CD4-positive, CD25-positive, alpha-beta regulatory T cell (primary cell): ENCODE measurements around the gene ATRNL1. TPM values are rescaled to one million over a fixed set of nuclear protein-coding genes. Genes with fewer than 3 reads are reported as not detected.
"Not testable (repeated sequence)": the region's sequence is repeated elsewhere in the genome, so short reads cannot be mapped to it uniquely, and the experiment has no call there.

Source experiments
- ATAC-seq, 2 donors: fragments of 150-1000 bp; cut with Tn5 transposase; one replicate each; pipeline ENCODE4 v1.10.0; 2021; ENCODE audit warnings: low read depth in 2 of 2, moderate number of reproducible peaks in 2 of 2, moderate library complexity in 1 of 2
- DNase-seq, 3 donors: peaks; one replicate each; pipeline versions ENCODE4 v3.0.0 to v3.0.0-alpha.2; 2012 to 2022; ENCODE audit warnings: mixed read lengths in 1 of 3
- H3K27ac ChIP-seq: one replicate; pipeline ENCODE4 v1.7.0; 2013; ENCODE audit warnings: mild to moderate bottlenecking, low read length; ENCODE audit not compliant: insufficient read depth, poor library complexity, severe bottlenecking
- H3K27me3 ChIP-seq: one replicate; pipeline ENCODE4 v1.7.0; 2013; ENCODE audit warnings: low read length; ENCODE audit not compliant: control insufficient read depth, insufficient read depth
- H3K36me3 ChIP-seq: one replicate; pipeline ENCODE4 v1.7.0; 2013; ENCODE audit warnings: mild to moderate bottlenecking, low read length, moderate library complexity; ENCODE audit not compliant: control insufficient read depth, insufficient read depth
- H3K4me1 ChIP-seq: 2 replicates; pipeline ENCODE4 v1.7.0; 2013; ENCODE audit warnings: mild to moderate bottlenecking, low read length; ENCODE audit not compliant: insufficient read depth, control insufficient read depth, poor library complexity, severe bottlenecking
- H3K4me3 ChIP-seq: one replicate; pipeline ENCODE4 v1.7.0; 2013; ENCODE audit warnings: low read depth, mild to moderate bottlenecking, low read length, moderate library complexity
- H3K9me3 ChIP-seq, 2 experiments: 1 replicate in 1 of 2; 2 replicates in 1 of 2; pipeline ENCODE4 v1.7.0; 2013; ENCODE audit warnings: low read length in 2 of 2, mild to moderate bottlenecking in 1 of 2, moderate library complexity in 1 of 2; ENCODE audit not compliant: control insufficient read depth in 2 of 2
- H3K27ac Mint-ChIP-seq, 3 donors: one replicate each; pipeline ENCODE4 v1.8.0; 2020 to 2022; ENCODE audit warnings: mild to moderate bottlenecking in 3 of 3, mixed read lengths in 3 of 3, moderate library complexity in 2 of 3
- H3K27me3 Mint-ChIP-seq: one replicate; pipeline ENCODE4 v1.8.0; 2022; ENCODE audit warnings: mild to moderate bottlenecking, mixed read lengths
- H3K36me3 Mint-ChIP-seq: one replicate; pipeline ENCODE4 v1.8.0; 2020; ENCODE audit warnings: mixed read lengths
- H3K4me1 Mint-ChIP-seq, 4 donors: one replicate each; pipeline ENCODE4 v1.8.0; 2020 to 2022; ENCODE audit warnings: mixed read lengths in 4 of 4, mild to moderate bottlenecking in 1 of 4
- H3K4me3 Mint-ChIP-seq, 4 donors: one replicate each; pipeline ENCODE4 v1.8.0; 2020 to 2022; ENCODE audit warnings: mild to moderate bottlenecking in 4 of 4, mixed read lengths in 4 of 4, moderate library complexity in 3 of 4
- H3K9me3 Mint-ChIP-seq, 7 donors: one replicate each; pipeline ENCODE4 v1.8.0; 2020 to 2022; ENCODE audit warnings: mixed read lengths in 7 of 7, mild to moderate bottlenecking in 3 of 7, moderate library complexity in 2 of 7
- polyA plus RNA-seq, 4 donors: library from polyadenylated mRNA; unstranded; fragments of 300-500 nt; fragmentation: Illumina TruSeq; gene quantifications; one replicate each; pipeline ENCODE4 v1.2.3, GENCODE V29; 2021
- total RNA-seq: library from RNA; stranded (reverse); gene quantifications from one replicate; pipeline ENCODE4 v1.2.3, GENCODE V29; 2022

ATRNL1 gene
- total and polyA plus RNA-seq, 5 donors from 2014 or later, result not detected

- no peak overlapping the region for H3K27ac Mint-ChIP-seq
- peaks cover 0 to 5% (median 0%) of the 10 kb centered on the region in 7 donors for H3K9me3 Mint-ChIP-seq
- no peaks in the 10 kb centered on the region for H3K36me3 Mint-ChIP-seq
- no peaks in the 10 kb centered on the region for H3K27me3 ChIP-seq
- no peaks in the 10 kb centered on the region for H3K27me3 Mint-ChIP-seq
- ATAC-seq (no peak), DNase-seq (no peak)
- no peak overlapping the region for H3K4me3 Mint-ChIP-seq
- H3K9me3 ChIP-seq, result no peaks in the 10 kb centered on the region
- no peak overlapping the region for H3K27ac ChIP-seq
- H3K36me3 ChIP-seq, result no peaks in the 10 kb centered on the region
- H3K4me1 ChIP-seq, result no peaks in the 10 kb centered on the region
- no peaks in the 10 kb centered on the region for H3K4me1 Mint-ChIP-seq
- H3K4me3 ChIP-seq, result no peak overlapping the region
Measured at GRCh38 chr10:115219203-115219602, 126.0 kb downstream of the ATRNL1 start.

DNA sequence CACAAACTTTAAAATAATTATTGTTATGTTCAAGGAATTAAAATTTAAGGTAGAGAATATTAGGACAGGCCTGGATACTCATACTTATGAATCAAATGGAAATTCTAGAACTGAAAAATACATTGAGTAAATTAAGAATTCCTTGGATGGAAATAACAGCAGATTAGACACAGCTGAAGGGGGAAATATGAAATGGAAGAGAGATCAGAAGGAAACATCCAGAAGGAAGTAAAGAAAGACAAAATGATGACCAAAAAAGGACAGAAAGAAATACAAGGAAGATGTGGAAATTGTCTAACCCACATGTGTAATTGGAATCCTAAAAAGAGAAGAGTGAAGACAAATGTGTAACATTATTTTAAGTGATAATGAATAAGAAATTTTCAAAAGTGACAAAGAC, 128.9 kb downstream of the ATRNL1 start:
- Mint-ChIP-seq H3K9me3 (peaks cover 0 to 5% (median 0%) of the 10 kb centered on the region in 7 donors), H3K27ac (peak overlapping the region in 1 of 3 donors; percentile 43), H3K4me1 (no peaks in the 10 kb centered on the region), H3K27me3 (no peaks in the 10 kb centered on the region), H3K36me3 (no peaks in the 10 kb centered on the region), H3K4me3 (no peak overlapping the region)
- H3K27me3 ChIP-seq, result no peaks in the 10 kb centered on the region
- ATAC-seq, result no peak
- DNase-seq, result no peak
- H3K4me3 ChIP-seq, result no peak overlapping the region
- H3K36me3 ChIP-seq, result no peaks in the 10 kb centered on the region
- H3K4me1 ChIP-seq, result no peaks in the 10 kb centered on the region
- no peak overlapping the region for H3K27ac ChIP-seq
- H3K9me3 ChIP-seq, result no peaks in the 10 kb centered on the region

GRCh38 chr10:115239761-115240160, 146.6 kb downstream of the ATRNL1 start:
- H3K4me1 ChIP-seq, result no peaks in the 10 kb centered on the region
- peak overlapping the region in 1 of 3 donors; percentile 71 for H3K27ac Mint-ChIP-seq
- H3K9me3 Mint-ChIP-seq, result peaks cover 0 to 3% (median 0%) of the 10 kb centered on the region in 7 donors
- H3K27me3 ChIP-seq, result no peaks in the 10 kb centered on the region
- H3K27me3 Mint-ChIP-seq, result no peaks in the 10 kb centered on the region
- no peak overlapping the region for H3K4me3 Mint-ChIP-seq
- H3K4me3 ChIP-seq, result no peak overlapping the region
- no peaks in the 10 kb centered on the region for H3K4me1 Mint-ChIP-seq
- DNase-seq (no peak), ATAC-seq (no peak)
- H3K9me3 ChIP-seq, result no peaks in the 10 kb centered on the region
- H3K36me3 Mint-ChIP-seq, result no peaks in the 10 kb centered on the region
- no peak overlapping the region for H3K27ac ChIP-seq
- no peaks in the 10 kb centered on the region for H3K36me3 ChIP-seq

GRCh38 chr10:115250784-115251183, 157.6 kb downstream of the ATRNL1 start:
- Mint-ChIP-seq H3K27ac (no peak overlapping the region), H3K36me3 (no peaks in the 10 kb centered on the region), H3K9me3 (peaks cover 0 to 11% (median 4%) of the 10 kb centered on the region in 7 donors), H3K27me3 (peaks cover 4% of the 10 kb centered on the region), H3K4me1 (no peaks in the 10 kb centered on the region), H3K4me3 (no peak overlapping the region)
- Histone ChIP-seq H3K36me3 (no peaks in the 10 kb centered on the region), H3K4me3 (no peak overlapping the region), H3K27ac (no peak overlapping the region), H3K27me3 (no peaks in the 10 kb centered on the region), H3K4me1 (no peaks in the 10 kb centered on the region), H3K9me3 (no peaks in the 10 kb centered on the region)
- DNase-seq (no peak), ATAC-seq (no peak)

- H3K27me3 Mint-ChIP-seq, ATAC-seq, H3K27ac Mint-ChIP-seq, H3K9me3 ChIP-seq, H3K4me1 ChIP-seq, H3K36me3 ChIP-seq, H3K4me3 ChIP-seq, H3K36me3 Mint-ChIP-seq, H3K27me3 ChIP-seq, H3K4me1 Mint-ChIP-seq, H3K4me3 Mint-ChIP-seq, H3K27ac ChIP-seq, DNase-seq: not testable (repeated sequence)
- peaks cover 0 to 20% (median 8%) of the 10 kb centered on the region in 7 donors for H3K9me3 Mint-ChIP-seq
Measured at GRCh38 chr10:115253765-115254164, 160.6 kb downstream of the ATRNL1 start.

- Mint-ChIP-seq H3K4me1 (no peaks in the 10 kb centered on the region), H3K27me3 (no peaks in the 10 kb centered on the region), H3K27ac (no peak overlapping the region), H3K36me3 (no peaks in the 10 kb centered on the region), H3K9me3 (peaks cover 0 to 3% (median 0%) of the 10 kb centered on the region in 7 donors), H3K4me3 (no peak overlapping the region)
- DNase-seq (no peak), ATAC-seq (no peak)
- H3K4me1 ChIP-seq, result no peaks in the 10 kb centered on the region
- H3K27me3 ChIP-seq, result no peaks in the 10 kb centered on the region
- H3K36me3 ChIP-seq, result no peaks in the 10 kb centered on the region
- H3K27ac ChIP-seq, result no peak overlapping the region
- H3K4me3 ChIP-seq, result no peak overlapping the region
- no peaks in the 10 kb centered on the region for H3K9me3 ChIP-seq
Measured at GRCh38 chr10:115272482-115272881, 179.3 kb downstream of the ATRNL1 start.

DNA sequence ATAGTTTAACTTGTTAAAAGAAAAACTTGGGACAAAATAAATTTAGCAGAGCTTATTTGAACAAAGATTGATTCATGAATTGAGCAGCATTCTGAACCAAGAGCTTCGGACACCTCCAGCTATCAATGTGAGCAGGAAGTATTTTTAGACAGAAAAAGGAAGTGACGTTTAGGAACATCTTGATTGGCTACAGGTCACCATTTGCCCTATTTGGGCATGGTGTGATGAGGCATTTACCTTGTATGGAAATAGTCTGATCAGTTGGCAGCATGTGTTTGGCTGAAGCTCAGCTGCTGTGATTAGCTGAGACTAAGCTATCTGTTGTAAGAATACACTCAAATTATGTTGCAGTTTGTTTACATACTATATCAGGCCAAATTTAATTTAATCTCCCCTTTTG, 185.1 kb downstream of the ATRNL1 start:
- ATAC-seq (no peak), DNase-seq (no peak)
- no peaks in the 10 kb centered on the region for H3K4me1 ChIP-seq
- Mint-ChIP-seq H3K27ac (no peak overlapping the region), H3K27me3 (no peaks in the 10 kb centered on the region), H3K9me3 (peaks cover 0 to 2% (median 0%) of the 10 kb centered on the region in 7 donors), H3K36me3 (no peaks in the 10 kb centered on the region), H3K4me1 (no peaks in the 10 kb centered on the region), H3K4me3 (no peak overlapping the region)
- H3K9me3 ChIP-seq, result no peaks in the 10 kb centered on the region
- H3K36me3 ChIP-seq, result no peaks in the 10 kb centered on the region
- H3K27ac ChIP-seq, result no peak overlapping the region
- H3K27me3 ChIP-seq, result no peaks in the 10 kb centered on the region
- H3K4me3 ChIP-seq, result no peak overlapping the region

- Histone ChIP-seq H3K27me3 (no peaks in the 10 kb centered on the region), H3K36me3 (no peaks in the 10 kb centered on the region), H3K27ac (no peak overlapping the region), H3K9me3 (peaks cover 7 to 15% of the 10 kb centered on the region in 2 experiments), H3K4me1 (no peaks in the 10 kb centered on the region), H3K4me3 (no peak overlapping the region)
- Mint-ChIP-seq H3K4me1 (no peaks in the 10 kb centered on the region), H3K27ac (no peak overlapping the region), H3K9me3 (peaks cover 2 to 13% (median 6%) of the 10 kb centered on the region in 7 donors), H3K36me3 (no peaks in the 10 kb centered on the region), H3K27me3 (no peaks in the 10 kb centered on the region), H3K4me3 (no peak overlapping the region)
- no peak for ATAC-seq
- DNase-seq, result no peak
Measured at GRCh38 chr10:115295213-115295805, 202.1 kb downstream of the ATRNL1 start.
